Measurements from ENCODE around the gene CHRNA5. TPM values are rescaled to one million over a fixed set of nuclear protein-coding genes. Genes with fewer than 3 reads are reported as not detected.
"Not testable (repeated sequence)": the region's sequence is repeated elsewhere in the genome, so short reads cannot be mapped to it uniquely, and the experiment has no call there.

The CHRNA5 gene
- total RNA-seq, 1 donor from 2014 or later = not detected

- TF ChIP-seq, protein P1, sequence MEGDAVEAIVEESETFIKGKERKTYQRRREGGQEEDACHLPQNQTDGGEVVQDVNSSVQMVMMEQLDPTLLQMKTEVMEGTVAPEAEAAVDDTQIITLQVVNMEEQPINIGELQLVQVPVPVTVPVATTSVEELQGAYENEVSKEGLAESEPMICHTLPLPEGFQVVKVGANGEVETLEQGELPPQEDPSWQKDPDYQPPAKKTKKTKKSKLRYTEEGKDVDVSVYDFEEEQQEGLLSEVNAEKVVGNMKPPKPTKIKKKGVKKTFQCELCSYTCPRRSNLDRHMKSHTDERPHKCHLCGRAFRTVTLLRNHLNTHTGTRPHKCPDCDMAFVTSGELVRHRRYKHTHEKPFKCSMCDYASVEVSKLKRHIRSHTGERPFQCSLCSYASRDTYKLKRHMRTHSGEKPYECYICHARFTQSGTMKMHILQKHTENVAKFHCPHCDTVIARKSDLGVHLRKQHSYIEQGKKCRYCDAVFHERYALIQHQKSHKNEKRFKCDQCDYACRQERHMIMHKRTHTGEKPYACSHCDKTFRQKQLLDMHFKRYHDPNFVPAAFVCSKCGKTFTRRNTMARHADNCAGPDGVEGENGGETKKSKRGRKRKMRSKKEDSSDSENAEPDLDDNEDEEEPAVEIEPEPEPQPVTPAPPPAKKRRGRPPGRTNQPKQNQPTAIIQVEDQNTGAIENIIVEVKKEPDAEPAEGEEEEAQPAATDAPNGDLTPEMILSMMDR (IDR thresholded peaks at IDR 0.05) = no peak
These were observed 27.9 kb upstream of the CHRNA5 start for GRCh38 chr15:78537266-78537905.

GRCh38 chr15:78538358-78538757 lies 27.0 kb upstream of the CHRNA5 start:
- TF ChIP-seq, protein P1 (IDR thresholded peaks at IDR 0.05) = no peak
- H3K36me3 ChIP-seq = peaks cover 7 to 8% of the 10 kb centered on the region in 2 donors
- peaks cover 0 to 11% of the 10 kb centered on the region in 2 donors for H3K4me1 ChIP-seq
- no peaks in the 10 kb centered on the region for H3K27me3 ChIP-seq
- H3K4me3 ChIP-seq = no peak overlapping the region
- H3K9me3 ChIP-seq = no peaks in the 10 kb centered on the region
- no peak overlapping the region for H3K27ac ChIP-seq
- intact Hi-C loops (cut with DNase I) = no loop called here
- DNase-seq (ENCODE audit: low spot score in 2 of 2) = no peak

More at GRCh38 chr15:78537266-78537905, 27.9 kb upstream of the CHRNA5 start:
- intact Hi-C loops (cut with DNase I) = no loop called here
- H3K4me1 ChIP-seq = peaks cover 0 to 10% of the 10 kb centered on the region in 2 donors
- H3K27ac ChIP-seq = no peak overlapping the region
- no peaks in the 10 kb centered on the region for H3K9me3 ChIP-seq
- no peaks in the 10 kb centered on the region for H3K27me3 ChIP-seq
- H3K4me3 ChIP-seq = no peak overlapping the region
- no peak for DNase-seq (ENCODE audit: low spot score in 2 of 2)
- H3K36me3 ChIP-seq = no peaks in the 10 kb centered on the region

DNA sequence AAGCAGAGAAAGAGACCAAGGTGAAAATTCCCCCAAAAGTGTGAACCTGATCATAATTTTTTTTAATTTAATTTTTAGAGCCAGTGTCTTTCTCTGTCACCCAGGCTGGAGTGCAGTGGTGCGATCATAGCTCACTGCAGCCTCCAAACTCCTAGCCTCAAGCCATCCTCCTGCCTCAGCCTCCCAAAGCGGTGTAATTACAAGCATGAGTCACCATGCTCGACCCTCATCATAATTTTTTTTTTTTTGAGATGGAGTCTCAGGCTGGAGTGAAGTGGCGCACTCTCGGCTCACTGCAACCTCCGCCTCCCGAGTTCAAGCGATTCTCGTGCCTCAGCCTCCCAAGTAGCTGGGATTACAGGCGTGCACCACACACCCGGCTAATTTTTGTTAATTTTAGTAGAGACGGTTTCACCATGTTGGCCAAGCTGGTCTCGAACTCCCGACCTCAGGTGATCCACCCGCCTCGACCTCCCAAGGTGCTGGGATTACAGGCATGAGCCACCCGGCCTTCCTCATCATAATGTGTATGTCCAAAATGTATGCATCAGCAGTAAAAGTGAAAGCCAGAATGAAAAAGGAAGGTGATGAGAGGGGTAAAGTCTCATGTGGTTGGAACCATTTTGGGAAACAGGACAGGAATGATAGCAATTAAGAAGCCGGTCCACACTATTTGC lies 25.7 kb upstream of the CHRNA5 start:
- intact Hi-C loops (cut with DNase I) = loop anchor here (1.0 kb wide), 3 partner anchors 26 to 101 kb away; partner anchors contain the start of genes CHRNA5, HYKK and IREB2

DNA sequence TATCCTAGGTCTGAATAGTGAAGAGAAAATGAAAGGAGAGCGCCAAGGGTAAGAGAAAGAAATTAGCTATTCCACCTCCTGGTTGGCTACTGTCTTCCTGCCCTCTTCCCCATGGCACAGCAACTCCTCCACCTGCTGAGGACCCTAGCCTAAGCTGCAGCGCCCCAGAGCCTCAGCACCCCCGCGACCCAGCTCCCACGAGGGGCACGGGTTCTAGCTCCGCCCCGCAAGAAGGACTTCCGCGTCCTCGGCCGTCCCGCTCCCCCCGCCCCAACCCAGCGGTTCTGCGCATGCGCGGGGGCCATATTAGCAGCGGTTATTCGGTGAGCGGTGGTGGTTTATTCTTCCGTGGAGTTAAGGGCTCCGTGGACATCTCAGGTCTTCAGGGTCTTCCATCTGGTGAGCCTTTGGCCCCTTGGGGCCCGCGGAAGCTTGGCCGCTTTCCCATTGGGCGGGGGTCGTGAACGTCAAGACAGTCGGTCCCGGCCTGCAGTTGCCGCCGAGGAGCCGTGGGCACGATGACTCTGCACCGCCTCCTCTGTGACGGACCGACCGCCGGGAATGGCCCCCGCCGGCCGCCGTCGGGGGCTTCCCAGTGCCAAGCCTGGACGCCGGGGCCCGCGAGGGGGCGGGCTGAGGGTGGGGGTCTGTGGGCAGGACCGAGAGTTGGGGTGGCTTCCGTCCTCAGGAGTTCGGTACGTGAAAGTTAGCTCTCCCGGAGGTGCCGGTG lies 25.0 kb upstream of the CHRNA5 start, which contains the start of gene PSMA4:
Gene PSMA4 (plus strand): TSS at position 304 of the 730 bp plus-strand sequence. CDS start 1,484 bp downstream, outside the sequence.
- DNase-seq (ENCODE audit: low spot score in 2 of 2) = peak; percentile 77 to 95
- peak within 1 kb of the TSS; percentile 76 to 94 for H3K4me3 ChIP-seq
- no peaks in the 10 kb centered on the region for H3K9me3 ChIP-seq
- peak within 1 kb of the TSS; percentile 95 to 97 for H3K27ac ChIP-seq
- peaks cover 0 to 11% of the 10 kb centered on the region in 2 donors for H3K4me1 ChIP-seq
- intact Hi-C loops (cut with DNase I) = loop anchor here (1.0 kb wide), 2 partner anchors 25 to 33 kb away; partner anchors contain the start of genes CHRNA5 and HYKK
- H3K27me3 ChIP-seq = no peaks in the 10 kb centered on the region
- peaks cover 15 to 20% of the 10 kb centered on the region in 2 donors for H3K36me3 ChIP-seq
- TF ChIP-seq, protein P1 (IDR thresholded peaks at IDR 0.05) = peak in 2 of 3 experiments; percentile 26 to 53

More for the DNA sequence above, 25.7 kb upstream of the CHRNA5 start:
- Histone ChIP-seq H3K4me3 (peak overlapping the region; percentile 76 to 94), H3K27ac (peak overlapping the region; percentile 95 to 97), H3K36me3 (peaks cover 8 to 13% of the 10 kb centered on the region in 2 donors), H3K4me1 (peaks cover 0 to 11% of the 10 kb centered on the region in 2 donors)
- not testable (repeated sequence) for H3K9me3 ChIP-seq; H3K27me3 ChIP-seq; DNase-seq (ENCODE audit: low spot score in 2 of 2)

DNA sequence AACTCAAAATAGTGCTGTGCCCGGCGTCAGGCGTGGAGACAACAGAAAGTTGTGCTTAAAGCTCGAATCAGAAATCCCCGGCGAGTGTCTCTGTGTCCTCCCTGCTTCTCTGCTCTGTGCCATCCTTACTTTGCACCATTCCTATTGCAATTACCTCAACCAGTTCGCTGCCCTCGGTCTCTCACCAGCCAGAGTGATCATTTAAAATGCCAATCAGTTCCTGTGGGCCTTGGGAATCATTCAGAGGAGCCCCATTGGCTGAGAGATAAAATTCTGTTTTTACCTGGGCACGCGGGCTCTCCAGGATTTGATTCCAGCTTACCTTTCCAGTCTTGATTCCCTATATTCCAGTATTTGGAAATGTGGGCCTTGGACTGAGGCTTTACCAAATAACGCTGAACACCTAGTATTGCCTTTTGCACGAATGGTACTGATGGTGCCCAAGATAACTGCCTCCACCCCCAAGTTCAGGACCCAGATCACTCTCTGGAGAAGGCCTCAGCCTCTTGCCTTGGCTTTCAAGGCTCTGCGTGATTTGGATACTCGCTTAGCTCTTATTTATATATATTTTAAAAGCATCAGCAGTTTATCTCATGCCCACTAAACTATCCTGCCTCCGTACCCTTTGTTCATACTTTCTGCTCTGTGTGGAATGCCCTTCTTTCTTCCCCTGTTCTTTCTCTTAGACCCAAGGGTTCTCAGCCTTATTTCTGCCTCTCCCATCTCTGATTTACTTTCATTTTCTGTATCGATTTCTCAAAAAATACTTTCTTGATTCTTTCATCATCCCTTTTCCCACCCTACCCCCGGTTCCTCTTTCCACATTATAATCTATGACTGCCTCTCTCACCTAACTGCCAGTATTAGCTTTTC lies 24.2 kb upstream of the CHRNA5 start:
- H3K4me1 ChIP-seq = peaks cover 0 to 11% of the 10 kb centered on the region in 2 donors
- H3K9me3 ChIP-seq = no peaks in the 10 kb centered on the region
- H3K27ac ChIP-seq = peak overlapping the region; percentile 95 to 97
- TF ChIP-seq, protein P1 (IDR thresholded peaks at IDR 0.05) = no peak
- peak overlapping the region; percentile 76 to 94 for H3K4me3 ChIP-seq
- peaks cover 23 to 28% of the 10 kb centered on the region in 2 donors for H3K36me3 ChIP-seq
- intact Hi-C loops (cut with DNase I) = loop anchor here (1.0 kb wide), 2 partner anchors 24 to 34 kb away; partner anchors contain the start of genes CHRNA5 and HYKK
- no peak for DNase-seq (ENCODE audit: low spot score in 2 of 2)
- no peaks in the 10 kb centered on the region for H3K27me3 ChIP-seq

Data from ascending aorta (tissue), 2 donors.